ENCODE data around the gene CA10. TPM values are rescaled to one million over a fixed set of nuclear protein-coding genes. Genes with fewer than 3 reads are reported as not detected.

The CA10 gene
- total RNA-seq, 1 donor from 2014 or later, result 2.0 TPM

DNA sequence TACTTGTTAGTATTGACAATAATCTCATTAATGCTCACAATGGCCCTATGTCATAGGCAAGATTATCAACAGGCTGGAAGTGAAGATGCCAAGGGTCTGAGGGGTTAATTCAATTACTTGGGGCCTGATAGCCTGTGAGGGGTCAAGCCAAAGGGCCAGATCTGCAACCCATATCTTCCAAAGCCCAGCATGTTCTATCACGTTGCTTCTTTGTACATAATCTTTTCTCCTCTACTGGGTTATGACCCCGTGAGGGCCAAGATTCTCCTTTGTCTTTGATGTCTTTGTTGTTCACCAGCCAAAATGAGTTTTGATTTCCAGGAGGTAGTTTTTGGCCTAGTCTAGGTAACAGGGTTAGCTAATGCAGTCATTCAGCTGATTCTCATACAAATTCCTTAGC lies 551.0 kb downstream of the CA10 start:
- H3K36me3 ChIP-seq, result no peaks in the 10 kb centered on the region
- no peaks in the 10 kb centered on the region for H3K4me1 ChIP-seq
- DNase-seq (ENCODE audit: extremely low spot score in 2 of 2), result no peak
- H3K27me3 ChIP-seq, result no peaks in the 10 kb centered on the region
- no peak overlapping the region for H3K27ac ChIP-seq
- intact Hi-C loops (cut with DNase I), result no loop called here
- no peak overlapping the region for H3K4me3 ChIP-seq
- H3K9me3 ChIP-seq, result no peaks in the 10 kb centered on the region
- TF ChIP-seq POLR2AphosphoS5 (IDR thresholded peaks at IDR 0.05; ENCODE audit: insufficient read depth in 1 of 2, low read depth in 1 of 2), result no peak
- TF ChIP-seq POLR2A (IDR thresholded peaks at IDR 0.05), result no peak
- TF ChIP-seq, protein P1, sequence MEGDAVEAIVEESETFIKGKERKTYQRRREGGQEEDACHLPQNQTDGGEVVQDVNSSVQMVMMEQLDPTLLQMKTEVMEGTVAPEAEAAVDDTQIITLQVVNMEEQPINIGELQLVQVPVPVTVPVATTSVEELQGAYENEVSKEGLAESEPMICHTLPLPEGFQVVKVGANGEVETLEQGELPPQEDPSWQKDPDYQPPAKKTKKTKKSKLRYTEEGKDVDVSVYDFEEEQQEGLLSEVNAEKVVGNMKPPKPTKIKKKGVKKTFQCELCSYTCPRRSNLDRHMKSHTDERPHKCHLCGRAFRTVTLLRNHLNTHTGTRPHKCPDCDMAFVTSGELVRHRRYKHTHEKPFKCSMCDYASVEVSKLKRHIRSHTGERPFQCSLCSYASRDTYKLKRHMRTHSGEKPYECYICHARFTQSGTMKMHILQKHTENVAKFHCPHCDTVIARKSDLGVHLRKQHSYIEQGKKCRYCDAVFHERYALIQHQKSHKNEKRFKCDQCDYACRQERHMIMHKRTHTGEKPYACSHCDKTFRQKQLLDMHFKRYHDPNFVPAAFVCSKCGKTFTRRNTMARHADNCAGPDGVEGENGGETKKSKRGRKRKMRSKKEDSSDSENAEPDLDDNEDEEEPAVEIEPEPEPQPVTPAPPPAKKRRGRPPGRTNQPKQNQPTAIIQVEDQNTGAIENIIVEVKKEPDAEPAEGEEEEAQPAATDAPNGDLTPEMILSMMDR (IDR thresholded peaks at IDR 0.05), result no peak

DNA sequence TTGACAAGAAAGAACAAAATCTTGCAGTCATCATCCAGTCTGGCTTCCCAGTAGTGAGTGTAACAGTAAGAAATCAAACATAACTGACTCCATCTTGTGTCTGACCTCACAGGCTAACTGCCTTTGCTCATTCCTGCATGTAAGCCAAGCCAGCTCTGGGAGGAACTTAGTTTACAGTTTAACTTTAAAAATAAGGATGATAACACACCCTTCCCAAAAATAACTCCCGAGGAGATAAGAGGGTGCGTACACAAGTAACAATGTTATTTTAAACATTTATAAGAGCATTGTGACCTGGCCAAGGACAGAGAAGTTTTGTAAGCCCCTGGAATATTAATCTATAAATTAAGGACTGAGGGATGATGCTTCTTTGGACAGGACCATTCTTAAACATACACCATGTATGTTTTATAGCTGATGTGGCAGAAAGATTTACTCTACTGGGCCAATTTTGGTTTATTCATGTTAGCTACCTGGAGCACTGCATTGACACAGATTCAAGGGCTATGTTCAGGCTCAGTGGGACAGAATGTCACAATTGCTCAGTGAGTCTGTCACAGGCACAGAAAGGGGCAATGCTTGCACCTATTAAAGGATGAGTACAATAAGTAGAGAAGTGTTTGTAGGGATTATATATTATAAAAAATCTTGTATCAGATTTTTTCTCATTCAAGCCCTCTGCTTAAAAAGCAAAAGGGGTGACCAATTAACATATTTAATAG lies 554.1 kb downstream of the CA10 start:
- no peak for DNase-seq (ENCODE audit: extremely low spot score in 2 of 2)
- intact Hi-C loops (cut with DNase I), result no loop called here
- TF ChIP-seq POLR2A (IDR thresholded peaks at IDR 0.05) (no peak), POLR2AphosphoS5 (IDR thresholded peaks at IDR 0.05; ENCODE audit: insufficient read depth in 1 of 2, low read depth in 1 of 2) (no peak)
- TF ChIP-seq, protein P1 (IDR thresholded peaks at IDR 0.05), result no peak
- Histone ChIP-seq H3K36me3 (no peaks in the 10 kb centered on the region), H3K4me1 (no peaks in the 10 kb centered on the region), H3K27ac (no peak overlapping the region), H3K9me3 (no peaks in the 10 kb centered on the region), H3K27me3 (no peaks in the 10 kb centered on the region), H3K4me3 (no peak overlapping the region)

DNA sequence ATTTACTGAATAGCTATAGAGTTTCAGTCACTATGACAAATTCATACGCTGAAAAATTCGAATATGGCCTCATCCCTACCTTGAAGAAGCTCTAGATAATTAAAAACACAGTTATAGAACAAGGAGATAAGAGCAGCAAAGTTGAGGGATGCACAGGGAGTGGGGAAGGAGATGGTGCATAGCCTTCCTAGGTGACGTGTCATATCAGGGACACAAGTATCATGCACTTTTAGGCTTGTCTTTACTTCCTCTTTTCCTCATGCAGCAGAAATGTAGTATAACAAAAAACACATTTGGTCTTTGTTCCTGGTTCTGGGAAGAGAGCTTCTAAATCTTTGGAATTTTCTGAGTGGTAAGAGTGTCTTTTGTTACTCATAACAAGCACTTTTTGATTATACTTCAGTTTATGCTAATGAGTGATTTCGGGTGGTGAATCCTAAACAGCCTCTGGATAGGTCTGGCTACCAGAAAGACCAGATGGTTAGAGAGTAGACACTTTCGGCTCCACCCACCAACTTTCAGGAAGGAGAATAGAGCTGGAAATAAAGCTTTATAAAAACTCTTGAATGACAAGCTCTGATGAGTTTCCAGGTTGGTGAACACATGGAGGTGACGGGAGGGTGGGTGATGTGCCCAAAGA lies 556.8 kb downstream of the CA10 start:
- no peaks in the 10 kb centered on the region for H3K36me3 ChIP-seq
- no peaks in the 10 kb centered on the region for H3K9me3 ChIP-seq
- no peaks in the 10 kb centered on the region for H3K27me3 ChIP-seq
- TF ChIP-seq POLR2AphosphoS5 (IDR thresholded peaks at IDR 0.05; ENCODE audit: insufficient read depth in 1 of 2, low read depth in 1 of 2) (no peak), POLR2A (IDR thresholded peaks at IDR 0.05) (no peak)
- TF ChIP-seq, protein P1 (IDR thresholded peaks at IDR 0.05), result no peak
- no peak overlapping the region for H3K27ac ChIP-seq
- intact Hi-C loops (cut with DNase I), result no loop called here
- H3K4me3 ChIP-seq, result no peak overlapping the region
- no peak for DNase-seq (ENCODE audit: extremely low spot score in 2 of 2)
- H3K4me1 ChIP-seq, result no peaks in the 10 kb centered on the region

DNA sequence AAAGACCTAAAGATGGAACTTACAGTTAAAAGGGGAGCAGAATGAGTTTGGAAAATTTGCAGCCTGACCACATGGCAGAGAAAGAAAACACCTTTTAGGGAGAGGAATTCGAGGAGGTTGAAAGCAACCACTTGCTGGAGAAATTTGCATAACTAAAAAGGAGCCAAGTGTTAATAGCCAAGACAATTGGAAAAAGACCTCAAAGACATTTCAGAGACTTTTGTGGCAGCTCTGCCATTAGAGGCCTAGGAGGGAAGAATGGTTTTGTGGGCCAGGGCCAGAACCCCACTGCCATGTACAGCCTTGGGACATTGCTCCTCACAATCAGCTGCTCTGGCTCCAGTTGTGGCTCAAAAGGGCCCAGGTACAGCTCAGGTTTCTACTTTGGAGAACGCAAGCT lies 559.7 kb downstream of the CA10 start:
- H3K27ac ChIP-seq, result no peak overlapping the region
- TF ChIP-seq, protein P1 (IDR thresholded peaks at IDR 0.05), result no peak
- TF ChIP-seq POLR2AphosphoS5 (IDR thresholded peaks at IDR 0.05; ENCODE audit: insufficient read depth in 1 of 2, low read depth in 1 of 2) (no peak), POLR2A (IDR thresholded peaks at IDR 0.05) (no peak)
- no peaks in the 10 kb centered on the region for H3K9me3 ChIP-seq
- H3K27me3 ChIP-seq, result no peaks in the 10 kb centered on the region
- intact Hi-C loops (cut with DNase I), result no loop called here
- H3K4me3 ChIP-seq, result no peak overlapping the region
- no peak for DNase-seq (ENCODE audit: extremely low spot score in 2 of 2)
- H3K36me3 ChIP-seq, result no peaks in the 10 kb centered on the region
- no peaks in the 10 kb centered on the region for H3K4me1 ChIP-seq

DNA sequence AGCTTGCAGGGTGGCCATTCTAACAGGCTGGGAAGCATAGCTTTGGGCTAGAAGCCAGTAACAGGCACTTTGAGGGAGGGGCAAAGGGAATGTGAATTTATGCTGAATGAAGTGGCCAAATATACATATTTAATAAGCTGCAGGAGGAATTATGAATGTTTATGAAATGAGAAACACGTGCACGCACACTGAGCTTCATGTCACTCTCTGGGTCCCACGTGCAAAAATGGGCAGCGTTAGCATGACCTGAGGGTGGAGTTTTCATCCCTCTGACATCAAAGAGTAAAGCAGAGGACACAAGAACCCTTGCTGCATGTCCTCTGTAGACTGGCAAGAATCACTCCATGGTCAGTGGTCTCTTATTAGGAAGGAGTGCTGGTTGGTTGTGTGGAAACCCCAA lies 561.2 kb downstream of the CA10 start:
- Histone ChIP-seq H3K4me3 (no peak overlapping the region), H3K4me1 (no peaks in the 10 kb centered on the region), H3K36me3 (no peaks in the 10 kb centered on the region), H3K27ac (no peak overlapping the region), H3K27me3 (no peaks in the 10 kb centered on the region), H3K9me3 (no peaks in the 10 kb centered on the region)
- TF ChIP-seq, protein P1 (IDR thresholded peaks at IDR 0.05), result no peak
- no peak for TF ChIP-seq POLR2AphosphoS5 (IDR thresholded peaks at IDR 0.05; ENCODE audit: insufficient read depth in 1 of 2, low read depth in 1 of 2)
- TF ChIP-seq POLR2A (IDR thresholded peaks at IDR 0.05), result no peak
- intact Hi-C loops (cut with DNase I), result no loop called here
- no peak for DNase-seq (ENCODE audit: extremely low spot score in 2 of 2)

All from vagina (tissue), 2 donors.